Measurements from ENCODE around the gene ARRDC2.

- TF ChIP-seq TCF12 (IDR thresholded peaks at IDR 0.05; ENCODE audit: low read depth, low read length): no peak
- no peak for TF ChIP-seq GATAD2B (conservative IDR thresholded peaks at IDR 0.05; ENCODE audit: low read depth)
- TF ChIP-seq CHD4 (IDR thresholded peaks at IDR 0.05): no peak
- no peak for TF ChIP-seq HDAC2 (IDR thresholded peaks at IDR 0.05)
- no peak for TF ChIP-seq FOXM1 (IDR thresholded peaks at IDR 0.05; ENCODE audit: low read depth, low read length)
- TF ChIP-seq ESRRA (IDR thresholded peaks at IDR 0.05; ENCODE audit: low read length): no peak
- no peak for TF ChIP-seq POLR2A (IDR thresholded peaks at IDR 0.05; ENCODE audit: low read depth, low read length)
- TF ChIP-seq SMARCA5 (IDR thresholded peaks at IDR 0.05): no peak
- TF ChIP-seq CTCF (IDR thresholded peaks at IDR 0.05 in 2 of 3, conservative IDR thresholded peaks at IDR 0.05 in 1 of 3; ENCODE audit: control insufficient read depth in 2 of 3, extremely low read depth in 1 of 3, insufficient read depth in 1 of 3, low read depth in 3 of 3, low read length in 3 of 3): no peak
- no peak for TF ChIP-seq EGR1 (IDR thresholded peaks at IDR 0.05; ENCODE audit: borderline replicate concordance in 1 of 2, low read depth in 2 of 2, low read length in 2 of 2)
- no peak for TF ChIP-seq EP300 (IDR thresholded peaks at IDR 0.05; ENCODE audit: borderline replicate concordance in 1 of 2, control insufficient read depth in 1 of 2, low read depth in 2 of 2, low read length in 2 of 2)
Observed at GRCh38 chr19:17966550-17967256, 41.3 kb upstream of the ARRDC2 start, which contains the start of gene KCNN1.

All from GM12878 (cell line).